ENCODE measurements around the gene NR6A1.

The NR6A1 gene

GRCh38 chr9:124756011-124756410 is 15.1 kb downstream of the NR6A1 start:
- POLR2A ChIA-PET = no interaction called here
- CTCF ChIA-PET = interaction anchor here (0.6 to 1.7 kb wide), 6 partner anchors 8 to 229 kb away, joined by 3 to 6 read pairs (median 3); no protein-coding TSS in a partner anchor

GRCh38 chr9:124755061-124755460 is 16.1 kb downstream of the NR6A1 start:
- Histone ChIP-seq H3K9me3 (ENCODE audit: control insufficient read depth, insufficient read depth, low read depth, low read length) (no peaks in the 10 kb centered on the region), H3K4me3 (ENCODE audit: low read depth, low read length) (no peak overlapping the region), H3K4me1 (ENCODE audit: control insufficient read depth, insufficient read depth, low read length) (peaks cover 37% of the 10 kb centered on the region), H3K27ac (ENCODE audit: extremely low read depth, low read depth, low read length) (no peak overlapping the region), H3K36me3 (ENCODE audit: control insufficient read depth in 2 of 2, insufficient read depth in 1 of 2, low read length in 2 of 2) (no peaks in the 10 kb centered on the region)
- ChIA-PET POLR2A (no interaction called here), CTCF (interaction anchor here (0.7 to 4.6 kb wide), 6 partner anchors 21 to 204 kb away, joined by 3 to 22 read pairs (median 4); no protein-coding TSS in a partner anchor)
- no peak for TF ChIP-seq ZNF341 (tag by site-specific recombination; IDR thresholded peaks at IDR 0.05; ENCODE audit: low read depth)
- no peak for TF ChIP-seq ZNF18 (tag by site-specific recombination; IDR thresholded peaks at IDR 0.05)
- TF ChIP-seq ZNF670 (tag by site-specific recombination; IDR thresholded peaks at IDR 0.05; ENCODE audit: low read depth) = no peak
- no peak for TF ChIP-seq PRDM6 (tag by site-specific recombination; IDR thresholded peaks at IDR 0.05)
- no peak for TF ChIP-seq KLF7 (tag by site-specific recombination; IDR thresholded peaks at IDR 0.05; ENCODE audit: borderline replicate concordance)
- TF ChIP-seq ZNF16 (tag by site-specific recombination; IDR thresholded peaks at IDR 0.05; ENCODE audit: low read depth) = no peak
- TF ChIP-seq, protein P1, sequence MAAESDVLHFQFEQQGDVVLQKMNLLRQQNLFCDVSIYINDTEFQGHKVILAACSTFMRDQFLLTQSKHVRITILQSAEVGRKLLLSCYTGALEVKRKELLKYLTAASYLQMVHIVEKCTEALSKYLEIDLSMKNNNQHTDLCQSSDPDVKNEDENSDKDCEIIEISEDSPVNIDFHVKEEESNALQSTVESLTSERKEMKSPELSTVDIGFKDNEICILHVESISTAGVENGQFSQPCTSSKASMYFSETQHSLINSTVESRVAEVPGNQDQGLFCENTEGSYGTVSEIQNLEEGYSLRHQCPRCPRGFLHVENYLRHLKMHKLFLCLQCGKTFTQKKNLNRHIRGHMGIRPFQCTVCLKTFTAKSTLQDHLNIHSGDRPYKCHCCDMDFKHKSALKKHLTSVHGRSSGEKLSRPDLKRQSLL (tag by site-specific recombination; IDR thresholded peaks at IDR 0.05) = no peak
- TF ChIP-seq ZNF791 (tag by site-specific recombination; IDR thresholded peaks at IDR 0.05) = no peak
- TF ChIP-seq, protein P2, sequence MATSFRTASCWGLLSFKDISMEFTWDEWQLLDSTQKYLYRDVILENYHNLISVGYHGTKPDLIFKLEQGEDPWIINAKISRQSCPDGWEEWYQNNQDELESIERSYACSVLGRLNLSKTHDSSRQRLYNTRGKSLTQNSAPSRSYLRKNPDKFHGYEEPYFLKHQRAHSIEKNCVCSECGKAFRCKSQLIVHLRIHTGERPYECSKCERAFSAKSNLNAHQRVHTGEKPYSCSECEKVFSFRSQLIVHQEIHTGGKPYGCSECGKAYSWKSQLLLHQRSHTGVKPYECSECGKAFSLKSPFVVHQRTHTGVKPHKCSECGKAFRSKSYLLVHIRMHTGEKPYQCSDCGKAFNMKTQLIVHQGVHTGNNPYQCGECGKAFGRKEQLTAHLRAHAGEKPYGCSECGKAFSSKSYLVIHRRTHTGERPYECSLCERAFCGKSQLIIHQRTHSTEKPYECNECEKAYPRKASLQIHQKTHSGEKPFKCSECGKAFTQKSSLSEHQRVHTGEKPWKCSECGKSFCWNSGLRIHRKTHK (tag by site-specific recombination; IDR thresholded peaks at IDR 0.05) = no peak
- no peak for TF ChIP-seq ZNF704 (tag by site-specific recombination; IDR thresholded peaks at IDR 0.05)
- no peak for TF ChIP-seq ZNF292 (tag by site-specific recombination; IDR thresholded peaks at IDR 0.05; ENCODE audit: borderline replicate concordance, low read depth)
- no peak for TF ChIP-seq SCRT1 (tag by site-specific recombination; IDR thresholded peaks at IDR 0.05; ENCODE audit: borderline replicate concordance)
- TF ChIP-seq ZNF391 (tag by site-specific recombination; IDR thresholded peaks at IDR 0.05; ENCODE audit: borderline replicate concordance, low read depth) = no peak
- TF ChIP-seq, protein P3, sequence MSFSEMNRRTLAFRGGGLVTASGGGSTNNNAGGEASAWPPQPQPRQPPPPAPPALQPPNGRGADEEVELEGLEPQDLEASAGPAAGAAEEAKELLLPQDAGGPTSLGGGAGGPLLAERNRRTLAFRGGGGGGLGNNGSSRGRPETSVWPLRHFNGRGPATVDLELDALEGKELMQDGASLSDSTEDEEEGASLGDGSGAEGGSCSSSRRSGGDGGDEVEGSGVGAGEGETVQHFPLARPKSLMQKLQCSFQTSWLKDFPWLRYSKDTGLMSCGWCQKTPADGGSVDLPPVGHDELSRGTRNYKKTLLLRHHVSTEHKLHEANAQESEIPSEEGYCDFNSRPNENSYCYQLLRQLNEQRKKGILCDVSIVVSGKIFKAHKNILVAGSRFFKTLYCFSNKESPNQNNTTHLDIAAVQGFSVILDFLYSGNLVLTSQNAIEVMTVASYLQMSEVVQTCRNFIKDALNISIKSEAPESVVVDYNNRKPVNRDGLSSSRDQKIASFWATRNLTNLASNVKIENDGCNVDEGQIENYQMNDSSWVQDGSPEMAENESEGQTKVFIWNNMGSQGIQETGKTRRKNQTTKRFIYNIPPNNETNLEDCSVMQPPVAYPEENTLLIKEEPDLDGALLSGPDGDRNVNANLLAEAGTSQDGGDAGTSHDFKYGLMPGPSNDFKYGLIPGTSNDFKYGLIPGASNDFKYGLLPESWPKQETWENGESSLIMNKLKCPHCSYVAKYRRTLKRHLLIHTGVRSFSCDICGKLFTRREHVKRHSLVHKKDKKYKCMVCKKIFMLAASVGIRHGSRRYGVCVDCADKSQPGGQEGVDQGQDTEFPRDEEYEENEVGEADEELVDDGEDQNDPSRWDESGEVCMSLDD (tag by site-specific recombination; IDR thresholded peaks at IDR 0.05) = no peak
- no peak for TF ChIP-seq ZNF621 (tag by site-specific recombination; IDR thresholded peaks at IDR 0.05)

More at GRCh38 chr9:124756011-124756410, 15.1 kb downstream of the NR6A1 start:
- Histone ChIP-seq H3K36me3 (ENCODE audit: control insufficient read depth in 2 of 2, insufficient read depth in 1 of 2, low read length in 2 of 2) (no peaks in the 10 kb centered on the region), H3K27ac (ENCODE audit: extremely low read depth, low read depth, low read length) (no peak overlapping the region), H3K9me3 (ENCODE audit: control insufficient read depth, insufficient read depth, low read depth, low read length) (no peaks in the 10 kb centered on the region), H3K4me3 (ENCODE audit: low read depth, low read length) (no peak overlapping the region), H3K4me1 (ENCODE audit: control insufficient read depth, insufficient read depth, low read length) (peaks cover 37% of the 10 kb centered on the region)
- 0 out of 2 replicates have a peak, but pooled peaks have one; percentile 26 for TF ChIP-seq TCF7L2 (IDR thresholded peaks at IDR 0.05; ENCODE audit: borderline replicate concordance, low read depth, low read length)
- no peak for TF ChIP-seq FEZF1 (tag by site-specific recombination; IDR thresholded peaks at IDR 0.05)

All from HEK293 (cell line).